Mesenchymal stem cell (in vitro differentiated cells and primary cell): ENCODE data around the gene TSPAN10.
A peak's percentile ranks its signal among the peaks of the same experiment; 100 is the strongest.

Experiments
- DNase-seq: peaks from one replicate; pipeline ENCODE4 v3.0.0-alpha.2; 2013
- H2AFZ ChIP-seq: one replicate; pipeline ENCODE4 v1.6.1; 2013; ENCODE audit warnings: low read depth, mild to moderate bottlenecking, control low read depth, inconsistent platforms, low read length, moderate library complexity
- H2AK5ac ChIP-seq: 2 replicates; pipeline ENCODE4 v1.6.1; 2013; ENCODE audit warnings: low read length, moderate library complexity, mild to moderate bottlenecking, inconsistent platforms; ENCODE audit not compliant: severe bottlenecking
- H2BK120ac ChIP-seq: one replicate; pipeline ENCODE4 v1.6.1; 2013; ENCODE audit warnings: low read depth, mild to moderate bottlenecking, inconsistent platforms, low read length, moderate library complexity
- H2BK12ac ChIP-seq, 2 experiments: one replicate each; pipeline ENCODE4 v1.6.1; 2013; ENCODE audit warnings: inconsistent platforms in 2 of 2, low read length in 2 of 2, mild to moderate bottlenecking in 2 of 2, moderate library complexity in 2 of 2, control low read depth in 1 of 2
- H2BK15ac ChIP-seq: one replicate; pipeline ENCODE4 v1.6.1; 2013; ENCODE audit warnings: mild to moderate bottlenecking, low read depth, inconsistent platforms; ENCODE audit not compliant: poor library complexity, severe bottlenecking
- H2BK5ac ChIP-seq: 2 replicates; pipeline ENCODE4 v1.6.1; 2013; ENCODE audit warnings: low read depth, mild to moderate bottlenecking, low read length, control low read depth, inconsistent platforms; ENCODE audit not compliant: poor library complexity, severe bottlenecking
- H3K14ac ChIP-seq, 2 experiments: one replicate each; pipeline ENCODE4 v1.6.1; 2013; ENCODE audit warnings: inconsistent platforms in 2 of 2, low read length in 2 of 2, control low read depth in 1 of 2, mild to moderate bottlenecking in 1 of 2, moderate library complexity in 1 of 2
- H3K18ac ChIP-seq, 2 experiments: one replicate each; pipeline ENCODE4 v1.6.1; 2013; ENCODE audit warnings: inconsistent platforms in 2 of 2, low read length in 2 of 2, control low read depth in 1 of 2, low read depth in 1 of 2, mild to moderate bottlenecking in 1 of 2
- H3K23ac ChIP-seq, 2 experiments: one replicate each; pipeline ENCODE4 v1.6.1; 2013; ENCODE audit warnings: inconsistent platforms in 2 of 2, low read length in 2 of 2, mild to moderate bottlenecking in 2 of 2, moderate library complexity in 2 of 2, control low read depth in 1 of 2
- H3K27ac ChIP-seq: 2 replicates; pipeline ENCODE4 v1.5.1; 2013; ENCODE audit warnings: mild to moderate bottlenecking, moderate library complexity, low read length, control low read depth, inconsistent platforms; ENCODE audit not compliant: poor library complexity, severe bottlenecking
- H3K27me3 ChIP-seq, 2 experiments: 2 replicates each; pipeline versions ENCODE4 v1.6.1 to v1.7.0; 2013; ENCODE audit warnings: low read length in 2 of 2, mild to moderate bottlenecking in 2 of 2, moderate library complexity in 2 of 2, control low read depth in 1 of 2, inconsistent platforms in 1 of 2; ENCODE audit not compliant: control insufficient read depth in 1 of 2, insufficient read depth in 1 of 2
- H3K36me3 ChIP-seq, 2 experiments: 2 replicates each; pipeline versions ENCODE4 v1.6.1 to v1.7.0; 2013; ENCODE audit warnings: low read length in 2 of 2, control low read depth in 1 of 2, inconsistent platforms in 1 of 2, low read depth in 1 of 2, mild to moderate bottlenecking in 1 of 2; ENCODE audit not compliant: insufficient read depth in 2 of 2, control insufficient read depth in 1 of 2
- H3K4ac ChIP-seq, 2 experiments: one replicate each; pipeline ENCODE4 v1.6.1; 2013; ENCODE audit warnings: inconsistent platforms in 2 of 2, low read length in 2 of 2, mild to moderate bottlenecking in 2 of 2, moderate library complexity in 2 of 2, control low read depth in 1 of 2, low read depth in 1 of 2
- H3K4me1 ChIP-seq: 2 replicates; pipeline ENCODE4 v1.6.1; 2013; ENCODE audit warnings: low read depth, low read length, control low read depth; ENCODE audit not compliant: control insufficient read depth, insufficient read depth
- H3K4me2 ChIP-seq: 2 replicates; pipeline ENCODE4 v1.6.1; 2013; ENCODE audit warnings: low read length, mild to moderate bottlenecking, inconsistent platforms; ENCODE audit not compliant: poor library complexity, severe bottlenecking
- H3K4me3 ChIP-seq, 2 experiments: 2 replicates each; pipeline versions ENCODE4 v1.5.1 to v1.7.0; 2013; ENCODE audit warnings: low read length in 2 of 2, mild to moderate bottlenecking in 2 of 2, control low read depth in 1 of 2, low read depth in 1 of 2; ENCODE audit not compliant: insufficient read depth in 1 of 2
- H3K79me1 ChIP-seq: replicated peaks from 2 replicates; pipeline ENCODE4 v1.6.1; 2013; ENCODE audit warnings: mild to moderate bottlenecking, control low read depth, low read length, inconsistent platforms; ENCODE audit not compliant: poor library complexity, severe bottlenecking
- H3K9ac ChIP-seq: 2 replicates; pipeline ENCODE4 v1.7.0; 2013; ENCODE audit warnings: mild to moderate bottlenecking, low read length, moderate library complexity
- H3K9me3 ChIP-seq: 2 replicates; pipeline ENCODE4 v1.7.0; 2013; ENCODE audit warnings: mild to moderate bottlenecking, low read length; ENCODE audit not compliant: control insufficient read depth
- H4K8ac ChIP-seq: one replicate; pipeline ENCODE4 v1.6.1; 2013; ENCODE audit warnings: inconsistent platforms, mild to moderate bottlenecking, low read length, moderate library complexity
- H4K91ac ChIP-seq: one replicate; pipeline ENCODE4 v1.6.1; 2013; ENCODE audit warnings: mild to moderate bottlenecking, low read length, inconsistent platforms
- WGBS: methylation state at CpG from one replicate; pipeline ENCODE4 v1.1.7; 2013; ENCODE audit warnings: mixed read lengths; 5-methylcytosine and 5-hydroxymethylcytosine counted together

Gene TSPAN10

GRCh38 chr17:81650951-81651350 is 14.0 kb downstream of the TSPAN10 start:
- Histone ChIP-seq H2BK5ac (no peak overlapping the region), H3K79me1 (no peaks in the 10 kb centered on the region), H3K4me1 (peaks cover 26% of the 10 kb centered on the region), H4K91ac (no peak overlapping the region), H3K27ac (no peak overlapping the region), H3K14ac (no peak overlapping the region), H2BK15ac (no peak overlapping the region), H3K27me3 (peaks cover 21 to 23% of the 10 kb centered on the region in 2 experiments), H3K18ac (no peak overlapping the region), H3K4me3 (no peak overlapping the region), H2AK5ac (no peak overlapping the region), H4K8ac (no peak overlapping the region), H2BK120ac (no peak overlapping the region), H2AFZ (no peak overlapping the region), H3K4me2 (no peak overlapping the region), H3K23ac (no peak overlapping the region), H3K9me3 (no peaks in the 10 kb centered on the region), H3K36me3 (no peaks in the 10 kb centered on the region), H3K4ac (no peak overlapping the region), H3K9ac (no peak overlapping the region), H2BK12ac (no peak overlapping the region)
- WGBS: 84% methylated on average over 5 of the region's 9 CpGs
- DNase-seq: no peak

DNA sequence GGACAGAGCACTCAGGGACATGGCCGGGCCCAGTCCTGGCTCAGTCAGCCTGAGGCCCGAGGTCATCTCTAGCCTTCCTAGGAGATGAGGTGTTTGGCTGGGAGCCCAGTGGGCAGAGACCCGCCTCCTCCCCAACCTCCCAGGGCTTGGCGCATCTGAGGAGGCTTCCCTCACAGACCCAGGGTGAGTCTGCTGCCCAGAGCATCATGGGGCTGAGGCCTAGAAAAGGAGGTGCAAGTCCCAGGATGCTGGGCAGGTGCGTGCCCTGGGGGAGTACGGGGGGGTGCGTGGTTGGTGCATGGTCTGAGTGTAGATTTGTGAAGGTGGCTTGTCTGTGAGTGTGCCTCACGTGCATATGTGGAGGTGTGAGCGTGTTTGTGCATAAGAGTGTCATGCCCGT is 14.7 kb downstream of the TSPAN10 start:
- Histone ChIP-seq H3K27me3 (peaks cover 20 to 22% of the 10 kb centered on the region in 2 experiments), H4K91ac (peak overlapping the region; percentile 72), H2BK12ac (no peak overlapping the region), H3K14ac (no peak overlapping the region), H3K27ac (no peak overlapping the region), H3K9me3 (no peaks in the 10 kb centered on the region), H3K4me1 (peaks cover 26% of the 10 kb centered on the region), H3K36me3 (no peaks in the 10 kb centered on the region), H3K4ac (no peak overlapping the region), H3K18ac (no peak overlapping the region), H2AK5ac (no peak overlapping the region), H3K9ac (no peak overlapping the region), H4K8ac (peak overlapping the region; percentile 29), H2BK5ac (no peak overlapping the region), H2BK120ac (no peak overlapping the region), H3K4me3 (no peak overlapping the region), H3K23ac (no peak overlapping the region), H2BK15ac (no peak overlapping the region), H2AFZ (no peak overlapping the region), H3K4me2 (no peak overlapping the region), H3K79me1 (no peaks in the 10 kb centered on the region)
- peak; percentile 65 for DNase-seq
- WGBS: 72% methylated on average over 10 of the region's 10 CpGs

DNA sequence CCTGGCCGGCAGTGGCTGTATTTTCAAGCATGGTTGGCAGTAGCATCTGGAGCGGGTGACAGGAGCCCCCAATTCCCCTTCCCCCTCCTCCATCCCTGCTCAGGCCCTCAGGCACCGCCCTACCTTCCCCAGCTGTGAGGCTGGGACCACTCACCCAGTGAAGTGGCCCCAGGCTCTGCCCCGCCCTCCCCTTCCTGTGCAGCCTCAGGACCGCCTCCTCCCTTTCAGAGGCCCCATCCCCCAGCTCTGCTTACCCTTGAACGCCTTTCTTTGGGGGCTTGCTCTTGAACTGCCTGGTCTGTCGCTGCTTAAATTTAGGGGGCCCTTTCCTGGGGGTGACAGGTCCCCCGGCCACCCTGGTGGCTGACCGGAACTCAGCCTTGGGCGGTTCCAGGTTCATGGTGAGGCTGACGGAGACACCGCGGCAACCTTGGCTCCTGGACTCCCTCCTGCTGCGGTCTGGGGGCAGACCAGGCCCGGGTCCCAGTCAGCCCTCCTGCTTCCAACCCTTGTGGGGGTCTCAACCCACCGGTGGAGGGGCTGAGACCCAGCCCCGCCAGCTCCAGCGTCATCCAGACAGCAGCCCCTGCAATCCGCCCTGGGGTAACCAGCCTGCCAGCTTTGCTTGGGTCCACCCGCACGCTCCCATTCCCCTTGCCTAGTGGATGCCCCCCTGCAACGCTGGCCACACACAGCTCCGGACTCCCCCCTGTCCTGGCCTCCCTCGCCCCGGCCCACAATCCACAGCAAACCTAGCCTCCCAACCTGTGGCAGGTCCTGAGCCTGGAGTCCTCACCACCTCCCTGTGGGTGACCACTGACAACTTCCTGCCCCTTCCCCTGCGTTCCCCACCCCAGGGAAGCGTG is 16.1 kb downstream of the TSPAN10 start:
- Histone ChIP-seq H3K23ac (peak overlapping the region in 1 of 2 experiments; percentile 17), H3K9ac (no peak overlapping the region), H3K27me3 (peaks cover 8% of the 10 kb centered on the region in 2 experiments), H3K18ac (no peak overlapping the region), H2AFZ (peak overlapping the region; percentile 11), H2BK5ac (no peak overlapping the region), H3K9me3 (no peaks in the 10 kb centered on the region), H2BK120ac (no peak overlapping the region), H4K91ac (peak overlapping the region; percentile 61), H2BK15ac (peak overlapping the region; percentile 57), H3K4me3 (no peak overlapping the region), H4K8ac (peak overlapping the region; percentile 24), H3K27ac (no peak overlapping the region), H2AK5ac (no peak overlapping the region), H3K4ac (no peak overlapping the region), H3K4me2 (no peak overlapping the region), H2BK12ac (no peak overlapping the region), H3K14ac (no peak overlapping the region), H3K4me1 (peaks cover 23% of the 10 kb centered on the region), H3K36me3 (no peaks in the 10 kb centered on the region), H3K79me1 (no peaks in the 10 kb centered on the region)
- DNase-seq: no peak
- 70% methylated on average over 25 of the region's 27 CpGs for WGBS

GRCh38 chr17:81655378-81656117 is 18.6 kb downstream of the TSPAN10 start:
- H3K9me3 ChIP-seq: no peaks in the 10 kb centered on the region
- no peak overlapping the region for H3K4me2 ChIP-seq
- 88% methylated on average over 18 of the region's 18 CpGs for WGBS

More at GRCh38 chr17:81655378-81656117, 18.6 kb downstream of the TSPAN10 start:
- Histone ChIP-seq H3K79me1 (no peaks in the 10 kb centered on the region), H3K9ac (no peak overlapping the region), H3K23ac (no peak overlapping the region), H2AFZ (no peak overlapping the region), H3K4me1 (peaks cover 21% of the 10 kb centered on the region), H3K4me3 (no peak overlapping the region), H4K8ac (no peak overlapping the region), H2BK5ac (no peak overlapping the region), H3K4ac (no peak overlapping the region), H2AK5ac (no peak overlapping the region), H3K27me3 (no peaks in the 10 kb centered on the region), H4K91ac (no peak overlapping the region), H3K18ac (no peak overlapping the region), H2BK12ac (no peak overlapping the region), H3K36me3 (no peaks in the 10 kb centered on the region), H2BK120ac (no peak overlapping the region), H3K14ac (no peak overlapping the region), H2BK15ac (no peak overlapping the region), H3K27ac (no peak overlapping the region)
- DNase-seq: no peak
